Activated CD4-positive, alpha-beta T cell treated with anti-CD3 and anti-CD28 coated beads for 36 hours (primary cell): ENCODE measurements around the gene TIMM44. TPM values are rescaled to one million over a fixed set of nuclear protein-coding genes. Genes with fewer than 3 reads are reported as not detected.
"Not testable (repeated sequence)": the region's sequence is repeated elsewhere in the genome, so short reads cannot be mapped to it uniquely, and the experiment has no call there.

Experiments used
- ATAC-seq: fragments of 200-7000 bp; cut with Tn5 transposase; one replicate; pipeline ENCODE4 v1.10.0; 2021; ENCODE audit warnings: mild to moderate bottlenecking, moderate library complexity
- CTCF ChIA-PET: fragments of 350-600 bp; sonication (Branson Sonifier 250); formaldehyde crosslinking; loops from one replicate; lab custom pipeline; 2021; ENCODE audit warnings: antibody characterized with exemption; lab: Charles Lee
- POLR2A ChIA-PET: fragments of 350-600 bp; sonication (Branson Sonifier 250); formaldehyde crosslinking; loops from one replicate; lab custom pipeline; 2021; ENCODE audit warnings: antibody characterized with exemption, inconsistent platforms; lab: Charles Lee
- DNase-seq: peaks from one replicate; pipeline ENCODE4 v3.0.0-alpha.2; 2020
- H3K27ac Mint-ChIP-seq: one replicate; pipeline ENCODE4 v1.8.0; 2021; ENCODE audit warnings: mixed read lengths
- H3K27me3 Mint-ChIP-seq: one replicate; pipeline ENCODE4 v1.8.0; 2021; ENCODE audit warnings: mixed read lengths
- H3K36me3 Mint-ChIP-seq: one replicate; pipeline ENCODE4 v1.8.0; 2021; ENCODE audit warnings: low read depth, mixed read lengths
- H3K4me1 Mint-ChIP-seq: one replicate; pipeline ENCODE4 v1.8.0; 2021; ENCODE audit warnings: mixed read lengths
- H3K4me3 Mint-ChIP-seq: one replicate; pipeline ENCODE4 v1.8.0; 2021; ENCODE audit warnings: mild to moderate bottlenecking, moderate library complexity, mixed read lengths
- H3K9me3 Mint-ChIP-seq: one replicate; pipeline ENCODE4 v1.8.0; 2021; ENCODE audit warnings: low read depth, mixed read lengths
- intact Hi-C, 2 experiments: fragments of 100-400 bp; cut with DNase I in 1 of 2; cut with micrococcal nuclease in 1 of 2; formaldehyde crosslinking; loops; one replicate each; pipeline versions ENCODE4 v1.14.2 to v1.15.1; 2022 to 2024; cut with DNase I, micrococcal nuclease
- total RNA-seq, 2 experiments: library from RNA; stranded (reverse); gene quantifications; one replicate each; pipeline ENCODE4 v1.2.3, GENCODE V29; 2021

TIMM44 gene
- total RNA-seq, 2 experiments from 2014 or later: 80.4 to 84.0 TPM

GRCh38 chr19:7895565-7895964 is 47.9 kb downstream of the TIMM44 start:
- ChIA-PET CTCF (no interaction called here), POLR2A (no interaction called here)
- no peak for DNase-seq
- Mint-ChIP-seq H3K9me3 (no peaks in the 10 kb centered on the region), H3K36me3 (no peaks in the 10 kb centered on the region), H3K27ac (no peak overlapping the region), H3K4me3 (no peak overlapping the region), H3K27me3 (peaks cover 5% of the 10 kb centered on the region), H3K4me1 (no peaks in the 10 kb centered on the region)
- intact Hi-C loops: no loop called here
- ATAC-seq: no peak

DNA sequence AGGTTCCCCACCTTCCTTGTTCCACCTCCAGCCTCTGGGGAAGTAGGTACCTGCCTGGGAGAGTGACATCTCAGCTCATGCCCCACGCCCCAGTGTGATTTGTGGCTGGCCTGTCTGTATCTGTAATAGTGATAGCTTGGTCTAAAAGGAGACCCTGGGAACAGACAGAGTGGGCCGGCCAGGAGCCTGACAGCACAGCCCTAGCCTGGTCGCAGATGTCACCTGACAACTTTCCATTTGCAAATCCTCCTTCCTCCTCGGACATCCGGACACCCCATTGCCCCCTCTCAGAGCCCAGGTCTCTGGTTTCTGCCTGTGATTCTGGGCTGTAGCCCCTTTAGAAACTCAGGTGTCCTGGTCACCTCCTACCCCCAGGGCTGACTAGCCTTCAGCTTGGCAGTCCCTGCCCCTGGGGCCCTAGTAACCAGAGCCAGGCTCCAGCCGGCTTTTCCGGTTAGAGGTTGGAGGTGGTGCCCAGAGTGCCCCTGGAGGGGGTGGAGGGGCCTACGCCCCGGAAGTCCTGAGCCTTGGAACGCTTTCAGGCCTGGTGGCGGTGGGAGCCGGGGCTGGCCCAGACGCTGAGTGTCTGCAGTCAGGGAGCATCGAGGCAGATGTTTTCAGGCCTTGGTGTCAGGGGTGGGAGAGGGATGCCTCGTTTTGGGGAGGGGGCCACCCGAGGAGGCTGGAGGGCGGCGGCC is 48.7 kb downstream of the TIMM44 start:
- no peak overlapping the region for H3K4me3 Mint-ChIP-seq
- no peaks in the 10 kb centered on the region for H3K9me3 Mint-ChIP-seq
- ATAC-seq: no peak
- CTCF ChIA-PET: interaction anchor here (0.6 kb wide), 1 partner anchor 218 kb away, joined by 3 read pairs; no protein-coding TSS in a partner anchor
- intact Hi-C loops: no loop called here
- H3K27ac Mint-ChIP-seq: no peak overlapping the region
- H3K36me3 Mint-ChIP-seq: no peaks in the 10 kb centered on the region
- POLR2A ChIA-PET: no interaction called here
- peaks cover 5% of the 10 kb centered on the region for H3K27me3 Mint-ChIP-seq
- no peaks in the 10 kb centered on the region for H3K4me1 Mint-ChIP-seq
- DNase-seq: no peak

GRCh38 chr19:7893362-7894101 is 49.9 kb downstream of the TIMM44 start:
- ATAC-seq: not testable (repeated sequence)
- CTCF ChIA-PET: interaction anchor here (1.3 kb wide), 1 partner anchor 40 kb away, joined by 3 read pairs; no protein-coding TSS in a partner anchor

DNA sequence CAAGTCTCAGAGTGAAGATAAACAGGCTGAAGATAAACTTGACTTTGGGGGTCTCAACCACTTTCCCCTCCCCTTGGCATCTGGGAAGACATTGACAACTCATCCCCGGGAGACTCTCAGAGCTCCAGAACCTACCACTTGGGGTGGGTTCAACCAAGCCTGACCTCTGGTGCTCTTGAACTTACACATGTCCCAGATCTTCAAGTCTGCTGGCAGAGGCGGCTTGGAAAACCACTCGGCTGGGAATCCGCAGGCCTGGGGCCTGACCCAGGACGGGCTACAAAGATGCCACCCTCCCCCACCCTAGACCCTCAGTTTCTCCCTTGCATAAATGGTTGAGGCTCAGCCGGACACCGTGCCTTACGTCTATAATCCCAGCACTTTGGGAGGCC is 54.6 kb downstream of the TIMM44 start:
- H3K9me3 Mint-ChIP-seq: no peaks in the 10 kb centered on the region
- H3K27ac Mint-ChIP-seq: no peak overlapping the region
- peaks cover 6% of the 10 kb centered on the region for H3K27me3 Mint-ChIP-seq
- no peaks in the 10 kb centered on the region for H3K4me1 Mint-ChIP-seq
- CTCF ChIA-PET: interaction anchor here (0.7 kb wide), 1 partner anchor 55 kb away, joined by 3 read pairs; the partner anchor contains the start of gene TIMM44
- intact Hi-C loops: loop anchor here in 1 of 2 experiments (2.0 kb wide), 1 partner anchor 16 kb away; no protein-coding TSS in a partner anchor
- POLR2A ChIA-PET: no interaction called here
- no peak overlapping the region for H3K4me3 Mint-ChIP-seq
- H3K36me3 Mint-ChIP-seq: no peaks in the 10 kb centered on the region
- DNase-seq: no peak
- no peak for ATAC-seq

More at GRCh38 chr19:7893362-7894101, 49.9 kb downstream of the TIMM44 start:
- H3K4me3 Mint-ChIP-seq, H3K36me3 Mint-ChIP-seq, intact Hi-C loops, H3K27ac Mint-ChIP-seq, H3K9me3 Mint-ChIP-seq, H3K4me1 Mint-ChIP-seq, H3K27me3 Mint-ChIP-seq, DNase-seq, POLR2A ChIA-PET: not testable (repeated sequence)

GRCh38 chr19:7888145-7888825 is 55.2 kb downstream of the TIMM44 start, which contains the start of gene LRRC8E:
LRRC8E (plus strand) TSS chr19:7888510; CDS start chr19:7895604, 7,094 bp downstream.
- no peak within 1 kb of the TSS for H3K4me3 Mint-ChIP-seq
- CTCF ChIA-PET: no interaction called here
- peaks cover 6% of the 10 kb centered on the region for H3K27me3 Mint-ChIP-seq
- no peak within 1 kb of the TSS for H3K27ac Mint-ChIP-seq
- POLR2A ChIA-PET: no interaction called here
- intact Hi-C loops: loop anchor here in 1 of 2 experiments (2.0 kb wide), 1 partner anchor 15 kb away; no protein-coding TSS in a partner anchor
- no peaks in the 10 kb centered on the region for H3K36me3 Mint-ChIP-seq
- DNase-seq (peak; percentile 71), ATAC-seq (peak; percentile 94)
- H3K9me3 Mint-ChIP-seq: no peaks in the 10 kb centered on the region
- H3K4me1 Mint-ChIP-seq: no peaks in the 10 kb centered on the region

DNA sequence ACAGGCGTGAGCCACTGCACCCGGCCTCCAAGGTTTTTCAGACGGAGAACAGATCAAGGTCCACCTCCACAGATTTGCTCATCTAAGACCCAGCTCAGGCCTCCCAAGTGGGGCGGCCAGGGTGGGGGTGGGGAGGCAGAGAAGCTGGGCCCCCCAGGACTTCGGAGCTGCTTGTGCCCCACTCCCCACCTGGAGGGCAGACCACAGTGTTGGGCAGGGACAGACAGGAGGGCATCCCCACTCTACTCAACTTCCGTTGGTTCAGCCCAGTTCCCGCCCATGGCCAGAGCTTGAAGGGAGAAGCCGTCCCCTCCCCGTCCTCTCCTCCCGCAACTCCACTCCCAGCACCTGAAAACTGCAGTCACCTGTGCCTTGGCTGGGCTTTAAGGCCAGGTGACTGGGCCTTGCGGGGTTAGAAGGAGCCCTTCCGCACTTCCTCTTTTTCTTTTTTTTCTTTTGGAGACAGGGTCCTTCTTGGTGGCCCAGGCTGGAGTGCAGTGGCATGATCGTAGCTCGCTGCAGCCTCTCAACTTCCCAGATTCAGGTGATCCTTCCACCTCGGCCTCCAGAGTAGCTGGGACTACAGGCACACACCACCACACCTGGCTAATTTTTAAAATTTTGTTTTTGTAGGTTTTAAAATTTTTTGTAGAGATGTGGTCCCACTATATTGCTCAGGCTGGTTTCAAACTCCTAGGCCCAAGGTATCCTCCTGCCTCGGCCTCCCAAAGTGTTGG is 55.9 kb downstream of the TIMM44 start:
- intact Hi-C loops: loop anchor here in 1 of 2 experiments (2.0 kb wide), 1 partner anchor 15 kb away; no protein-coding TSS in a partner anchor
- no peak overlapping the region for H3K27ac Mint-ChIP-seq
- H3K4me3 Mint-ChIP-seq: no peak overlapping the region
- ChIA-PET CTCF (interaction anchor here (0.6 kb wide), 1 partner anchor 21 kb away, joined by 4 read pairs; no protein-coding TSS in a partner anchor), POLR2A (interaction anchor here (0.6 kb wide), 1 partner anchor 172 kb away, joined by 3 read pairs; no protein-coding TSS in a partner anchor)
- H3K4me1 Mint-ChIP-seq: no peaks in the 10 kb centered on the region
- ATAC-seq (no peak), DNase-seq (no peak)
- peaks cover 6% of the 10 kb centered on the region for H3K27me3 Mint-ChIP-seq
- H3K36me3 Mint-ChIP-seq: no peaks in the 10 kb centered on the region
- no peaks in the 10 kb centered on the region for H3K9me3 Mint-ChIP-seq

DNA sequence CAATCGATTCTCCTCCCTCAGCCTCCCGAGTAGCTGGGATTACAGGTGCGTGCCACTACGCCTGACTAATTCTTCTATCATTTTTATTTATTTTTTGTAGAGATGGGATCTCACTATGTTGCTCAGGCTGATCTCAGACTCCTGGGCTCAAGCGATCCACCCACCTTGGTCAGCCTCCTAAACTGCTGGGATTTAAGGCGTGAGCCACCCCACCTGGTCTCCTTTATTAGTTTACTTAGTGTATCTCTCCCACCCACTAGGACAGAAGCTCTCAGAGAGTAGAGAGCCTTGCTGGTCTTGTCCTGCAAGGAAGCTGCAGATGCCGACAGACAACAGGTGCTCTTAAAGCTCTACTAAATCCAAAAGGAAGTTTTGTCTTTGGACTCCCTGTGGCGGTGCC is 57.6 kb downstream of the TIMM44 start:
- DNase-seq (no peak), ATAC-seq (no peak)
- H3K4me1 Mint-ChIP-seq: no peaks in the 10 kb centered on the region
- no peak overlapping the region for H3K4me3 Mint-ChIP-seq
- intact Hi-C loops: no loop called here
- H3K27me3 Mint-ChIP-seq: peaks cover 4% of the 10 kb centered on the region
- ChIA-PET POLR2A (no interaction called here), CTCF (interaction anchor here (1.2 to 1.5 kb wide), 2 partner anchors 10 to 13 kb away, joined by 3 to 4 read pairs; no protein-coding TSS in a partner anchor)
- H3K27ac Mint-ChIP-seq: no peak overlapping the region
- H3K36me3 Mint-ChIP-seq: no peaks in the 10 kb centered on the region
- H3K9me3 Mint-ChIP-seq: no peaks in the 10 kb centered on the region

DNA sequence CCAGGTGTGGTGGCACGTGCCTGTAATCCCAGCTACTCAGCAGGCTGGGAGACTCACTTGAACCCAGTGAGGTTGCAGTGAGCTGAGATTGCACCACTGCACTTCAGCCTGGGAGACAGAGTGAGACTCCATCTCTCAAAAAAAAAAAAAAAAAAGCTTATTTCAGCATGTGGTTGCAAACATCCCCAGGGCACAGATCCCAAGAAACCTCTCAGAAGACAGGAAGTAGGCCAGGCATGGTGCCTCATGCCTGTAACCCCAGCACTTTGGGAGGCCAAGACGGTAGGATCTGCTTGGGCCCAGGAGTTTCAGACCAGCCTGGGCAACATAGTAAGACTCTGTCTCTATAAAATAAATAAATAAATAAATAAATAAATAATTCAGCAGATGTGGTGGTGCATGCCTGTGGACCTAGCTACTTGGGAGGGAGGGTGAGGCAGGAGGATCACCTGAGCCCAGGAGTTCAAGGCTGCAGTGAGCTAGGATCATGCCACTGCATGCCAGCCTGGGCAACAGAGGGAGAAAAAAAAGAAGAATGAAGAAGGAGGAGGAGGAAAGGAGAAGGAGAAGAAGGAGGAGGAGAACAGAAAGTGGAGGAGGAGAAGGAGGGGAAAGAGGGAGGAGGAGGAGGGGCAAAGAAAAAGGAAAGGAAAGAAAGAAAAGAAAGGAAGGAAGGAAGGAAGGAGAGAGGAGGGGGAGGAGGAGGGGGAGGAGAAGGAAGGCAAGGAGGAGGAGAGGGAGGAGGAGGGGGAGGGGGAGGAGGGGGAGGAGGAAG is 59.5 kb downstream of the TIMM44 start:
- DNase-seq (no peak), ATAC-seq (no peak)
- no peak overlapping the region for H3K4me3 Mint-ChIP-seq
- POLR2A ChIA-PET: no interaction called here
- H3K9me3 Mint-ChIP-seq: no peaks in the 10 kb centered on the region
- intact Hi-C loops: no loop called here
- H3K27ac Mint-ChIP-seq: no peak overlapping the region
- no peaks in the 10 kb centered on the region for H3K36me3 Mint-ChIP-seq
- CTCF ChIA-PET: interaction anchor here (0.6 to 0.9 kb wide), 2 partner anchors 30 to 79 kb away, joined by 3 read pairs; no protein-coding TSS in a partner anchor
- no peaks in the 10 kb centered on the region for H3K4me1 Mint-ChIP-seq
- H3K27me3 Mint-ChIP-seq: peaks cover 3% of the 10 kb centered on the region

DNA sequence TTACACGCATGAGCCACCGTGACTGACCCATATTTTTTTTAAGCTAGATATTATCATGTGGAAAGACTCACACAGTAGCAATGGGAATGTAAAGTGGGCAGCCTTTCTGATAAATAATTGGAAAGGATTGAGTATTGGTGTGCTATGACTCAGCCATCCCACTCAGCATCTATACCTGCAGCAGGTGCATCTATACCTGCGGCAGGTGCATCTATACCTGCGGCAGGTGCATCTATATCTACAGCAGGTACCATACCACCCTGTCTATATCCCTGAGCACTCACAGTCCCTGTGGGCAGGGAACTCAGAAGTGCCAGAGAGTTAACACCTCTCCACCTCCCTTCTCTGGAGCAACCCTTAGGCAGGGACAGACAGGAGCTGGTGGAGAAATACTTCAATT is 60.4 kb downstream of the TIMM44 start:
- Mint-ChIP-seq H3K9me3 (no peaks in the 10 kb centered on the region), H3K27me3 (no peaks in the 10 kb centered on the region), H3K36me3 (no peaks in the 10 kb centered on the region), H3K4me3 (no peak overlapping the region), H3K27ac (no peak overlapping the region), H3K4me1 (no peaks in the 10 kb centered on the region)
- ChIA-PET CTCF (interaction anchor here (0.6 to 0.9 kb wide), 3 partner anchors 29 to 79 kb away, joined by 3 to 4 read pairs (median 3); no protein-coding TSS in a partner anchor), POLR2A (no interaction called here)
- ATAC-seq (no peak), DNase-seq (no peak)
- intact Hi-C loops: no loop called here

GRCh38 chr19:7881910-7882309 is 61.6 kb downstream of the TIMM44 start:
- no peaks in the 10 kb centered on the region for H3K9me3 Mint-ChIP-seq
- no peak overlapping the region for H3K27ac Mint-ChIP-seq
- no peaks in the 10 kb centered on the region for H3K4me1 Mint-ChIP-seq
- H3K4me3 Mint-ChIP-seq: no peak overlapping the region
- H3K27me3 Mint-ChIP-seq: no peaks in the 10 kb centered on the region
- CTCF ChIA-PET: interaction anchor here (1.0 kb wide), 1 partner anchor 13 kb away, joined by 4 read pairs; no protein-coding TSS in a partner anchor
- intact Hi-C loops: no loop called here
- POLR2A ChIA-PET: no interaction called here
- ATAC-seq (no peak), DNase-seq (no peak)
- no peaks in the 10 kb centered on the region for H3K36me3 Mint-ChIP-seq
